Hepatocyte (in vitro differentiated cells): Measurements from ENCODE around the gene NRG3.

Source experiments
- CTCF ChIP-seq: fragments of 200-600 bp; sonication (generic); IDR thresholded peaks from 2 replicates; pipeline ENCODE4 v1.5.1; 2016; ENCODE audit warnings: antibody characterized with exemption, mild to moderate bottlenecking; ENCODE audit not compliant: poor library complexity
- EZH2 ChIP-seq: fragments of 200-600 bp; sonication (generic); IDR thresholded peaks from 2 replicates; pipeline ENCODE4 v1.6.1; 2016; ENCODE audit warnings: antibody characterized with exemption, mild to moderate bottlenecking, borderline replicate concordance

GRCh38 chr10:82429302-82429701, 554.3 kb downstream of the NRG3 start:
- TF ChIP-seq CTCF (no peak), EZH2 (no peak)
